Thyroid gland (tissue), 4 donors: ENCODE measurements around the gene RB1. TPM values are rescaled to one million over a fixed set of nuclear protein-coding genes. Genes with fewer than 3 reads are reported as not detected.

Experiments
- DNase-seq, 2 donors: peaks; one replicate each; pipeline ENCODE4 v3.0.0-alpha.2; 2019
- H3K27ac ChIP-seq, 3 donors: fragments of 200-600 bp; sonication (generic); 1 replicate in 2 of 3; 2 replicates in 1 of 3; pipeline ENCODE4 v1.5.1; 2016 to 2019; ENCODE audit warnings: mild to moderate bottlenecking in 1 of 3, moderate library complexity in 1 of 3
- H3K27me3 ChIP-seq: fragments of 200-600 bp; sonication (generic); one replicate; pipeline ENCODE4 v1.5.1; 2019
- H3K36me3 ChIP-seq, 2 donors: fragments of 200-600 bp; sonication (generic); one replicate each; pipeline ENCODE4 v1.5.1; 2016 to 2019
- H3K4me1 ChIP-seq, 2 donors: fragments of 200-600 bp; sonication (generic); one replicate each; pipeline ENCODE4 v1.5.1; 2017 to 2019
- H3K4me3 ChIP-seq, 3 donors: fragments of 200-600 bp; sonication (generic); replicated peaks in 1 of 3; 1 replicate in 2 of 3; 2 replicates in 1 of 3; pipeline ENCODE4 v1.5.1; 2016; ENCODE audit warnings: mild to moderate bottlenecking in 1 of 3
- H3K9me3 ChIP-seq: fragments of 200-600 bp; sonication (generic); one replicate; pipeline ENCODE4 v1.5.1; 2017
- CTCF ChIP-seq, 6 experiments: fragments of 200-600 bp in 3 of 6; fragments of 450-650 bp in 3 of 6; sonication (generic) in 3 of 6; IDR thresholded peaks; one replicate each; pipeline ENCODE4 v1.5.1; 2016 to 2019; ENCODE audit warnings: antibody characterized with exemption in 6 of 6, mild to moderate bottlenecking in 2 of 6, inconsistent platforms in 1 of 6, moderate library complexity in 1 of 6
- POLR2A ChIP-seq, 2 donors: fragments of 450-650 bp; IDR thresholded peaks; one replicate each; pipeline ENCODE4 v1.6.1; 2017; ENCODE audit warnings: antibody characterized with exemption in 2 of 2, mild to moderate bottlenecking in 2 of 2, moderate library complexity in 1 of 2
- WGBS, 2 donors: methylation state at CpG; one replicate each; pipeline ENCODE4 v1.1.5; 2017; 5-methylcytosine and 5-hydroxymethylcytosine counted together
- intact Hi-C: fragments of 100-400 bp; cut with DNase I; formaldehyde crosslinking; loops from one replicate; pipeline ENCODE4 v1.15.1; 2023
- total RNA-seq, 4 donors: library from RNA; depleted of rRNA; stranded (reverse); fragments of >200 nt; gene quantifications; one replicate each; pipeline ENCODE4 v1.2.3, GENCODE V29; 2016

Gene RB1
- total RNA-seq, 4 donors from 2014 or later: 38.5 to 62.1 (median 41.8) TPM

GRCh38 chr13:48496271-48497161 is 193.0 kb downstream of the RB1 start:
- 82 to 88% methylated on average over 7 of the region's 7 CpGs for WGBS, 2 donors
- H3K27me3 ChIP-seq: no peaks in the 10 kb centered on the region
- DNase-seq: no peak

GRCh38 chr13:48497669-48498068 is 194.1 kb downstream of the RB1 start:
- H3K9me3 ChIP-seq: no peaks in the 10 kb centered on the region
- DNase-seq: no peak
- H3K27ac ChIP-seq: no peak overlapping the region

More at GRCh38 chr13:48496271-48497161, 193.0 kb downstream of the RB1 start:
- intact Hi-C loops: no loop called here
- no peak overlapping the region for H3K27ac ChIP-seq
- TF ChIP-seq POLR2A (IDR thresholded peaks at IDR 0.05) (no peak), CTCF (IDR thresholded peaks at IDR 0.05) (no peak)
- H3K4me3 ChIP-seq: no peak overlapping the region
- no peaks in the 10 kb centered on the region for H3K4me1 ChIP-seq
- no peaks in the 10 kb centered on the region for H3K9me3 ChIP-seq
- H3K36me3 ChIP-seq: no peaks in the 10 kb centered on the region

GRCh38 chr13:48500652-48501197 is 197.2 kb downstream of the RB1 start:
- H3K36me3 ChIP-seq: no peaks in the 10 kb centered on the region
- TF ChIP-seq POLR2A (IDR thresholded peaks at IDR 0.05) (no peak), CTCF (IDR thresholded peaks at IDR 0.05) (no peak)
- no peaks in the 10 kb centered on the region for H3K9me3 ChIP-seq
- DNase-seq: no peak
- H3K4me1 ChIP-seq: no peaks in the 10 kb centered on the region
- 77 to 84% methylated on average over 4 of the region's 4 CpGs for WGBS, 2 donors
- no peak overlapping the region for H3K4me3 ChIP-seq
- intact Hi-C loops: no loop called here
- no peak overlapping the region for H3K27ac ChIP-seq
- no peaks in the 10 kb centered on the region for H3K27me3 ChIP-seq

More at GRCh38 chr13:48497669-48498068, 194.1 kb downstream of the RB1 start:
- intact Hi-C loops: no loop called here
- H3K4me3 ChIP-seq: no peak overlapping the region
- no peaks in the 10 kb centered on the region for H3K4me1 ChIP-seq
- no peaks in the 10 kb centered on the region for H3K36me3 ChIP-seq
- TF ChIP-seq CTCF (IDR thresholded peaks at IDR 0.05) (no peak), POLR2A (IDR thresholded peaks at IDR 0.05) (no peak)
- 100% methylated on average over 2 of the region's 2 CpGs for WGBS, 2 donors
- H3K27me3 ChIP-seq: no peaks in the 10 kb centered on the region

- Histone ChIP-seq H3K27ac (no peak overlapping the region), H3K27me3 (no peaks in the 10 kb centered on the region), H3K36me3 (no peaks in the 10 kb centered on the region), H3K4me3 (no peak overlapping the region), H3K9me3 (no peaks in the 10 kb centered on the region), H3K4me1 (no peaks in the 10 kb centered on the region)
- no peak for TF ChIP-seq CTCF (IDR thresholded peaks at IDR 0.05)
- no peak for TF ChIP-seq POLR2A (IDR thresholded peaks at IDR 0.05)
- WGBS, 2 donors: 91 to 94% methylated on average over 2 of the region's 2 CpGs
- no peak for DNase-seq
- intact Hi-C loops: no loop called here
These were observed 198.2 kb downstream of the RB1 start for GRCh38 chr13:48501705-48502104.
